Measurements from ENCODE around the gene VRTN. TPM values are rescaled to one million over a fixed set of nuclear protein-coding genes. Genes with fewer than 3 reads are reported as not detected.

Gene VRTN
- total and polyA plus RNA-seq, 2 of the 8 experiments (the other 6 are each of a cell fraction or from before 2014, with no cell fraction given): 133 to 148 TPM

DNA sequence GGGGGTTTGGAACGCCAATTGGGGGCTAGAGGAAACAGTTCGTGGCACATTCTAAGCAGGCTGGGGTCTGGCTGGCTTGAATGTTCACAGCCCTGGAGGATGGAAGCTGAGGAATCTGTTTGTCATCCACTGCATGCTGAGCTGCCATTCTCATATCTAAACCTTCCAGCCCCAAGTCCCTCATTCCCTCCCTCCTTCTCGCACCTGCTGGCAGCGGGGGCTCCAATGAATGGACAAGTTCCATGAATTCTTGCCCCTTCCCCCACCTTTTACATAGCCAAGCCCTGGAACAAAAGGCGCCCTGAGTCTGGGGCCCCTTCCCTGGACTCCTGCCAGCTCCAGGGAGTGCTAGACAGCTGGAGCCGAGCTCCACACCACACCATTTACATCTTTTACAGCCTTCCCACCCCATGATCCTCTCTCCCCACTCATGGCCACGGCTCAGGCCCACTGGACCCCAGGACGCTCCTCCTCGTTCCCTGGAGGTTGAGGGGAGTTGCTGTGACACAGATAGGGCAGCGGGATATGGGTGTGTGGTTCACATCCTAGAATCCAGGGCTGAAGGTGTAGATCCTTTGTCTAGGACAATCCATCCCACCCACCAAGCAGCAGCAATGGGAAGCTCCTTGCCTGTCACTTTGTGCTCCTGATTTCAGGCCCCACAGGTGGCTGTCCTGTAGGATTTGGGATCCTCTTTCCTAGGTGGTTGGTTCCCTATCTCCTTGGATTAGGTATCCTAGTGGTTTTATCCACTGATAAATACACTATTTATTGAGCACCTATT lies 21.7 kb upstream of the VRTN start (continued):
- TF ChIP-seq, protein P1, sequence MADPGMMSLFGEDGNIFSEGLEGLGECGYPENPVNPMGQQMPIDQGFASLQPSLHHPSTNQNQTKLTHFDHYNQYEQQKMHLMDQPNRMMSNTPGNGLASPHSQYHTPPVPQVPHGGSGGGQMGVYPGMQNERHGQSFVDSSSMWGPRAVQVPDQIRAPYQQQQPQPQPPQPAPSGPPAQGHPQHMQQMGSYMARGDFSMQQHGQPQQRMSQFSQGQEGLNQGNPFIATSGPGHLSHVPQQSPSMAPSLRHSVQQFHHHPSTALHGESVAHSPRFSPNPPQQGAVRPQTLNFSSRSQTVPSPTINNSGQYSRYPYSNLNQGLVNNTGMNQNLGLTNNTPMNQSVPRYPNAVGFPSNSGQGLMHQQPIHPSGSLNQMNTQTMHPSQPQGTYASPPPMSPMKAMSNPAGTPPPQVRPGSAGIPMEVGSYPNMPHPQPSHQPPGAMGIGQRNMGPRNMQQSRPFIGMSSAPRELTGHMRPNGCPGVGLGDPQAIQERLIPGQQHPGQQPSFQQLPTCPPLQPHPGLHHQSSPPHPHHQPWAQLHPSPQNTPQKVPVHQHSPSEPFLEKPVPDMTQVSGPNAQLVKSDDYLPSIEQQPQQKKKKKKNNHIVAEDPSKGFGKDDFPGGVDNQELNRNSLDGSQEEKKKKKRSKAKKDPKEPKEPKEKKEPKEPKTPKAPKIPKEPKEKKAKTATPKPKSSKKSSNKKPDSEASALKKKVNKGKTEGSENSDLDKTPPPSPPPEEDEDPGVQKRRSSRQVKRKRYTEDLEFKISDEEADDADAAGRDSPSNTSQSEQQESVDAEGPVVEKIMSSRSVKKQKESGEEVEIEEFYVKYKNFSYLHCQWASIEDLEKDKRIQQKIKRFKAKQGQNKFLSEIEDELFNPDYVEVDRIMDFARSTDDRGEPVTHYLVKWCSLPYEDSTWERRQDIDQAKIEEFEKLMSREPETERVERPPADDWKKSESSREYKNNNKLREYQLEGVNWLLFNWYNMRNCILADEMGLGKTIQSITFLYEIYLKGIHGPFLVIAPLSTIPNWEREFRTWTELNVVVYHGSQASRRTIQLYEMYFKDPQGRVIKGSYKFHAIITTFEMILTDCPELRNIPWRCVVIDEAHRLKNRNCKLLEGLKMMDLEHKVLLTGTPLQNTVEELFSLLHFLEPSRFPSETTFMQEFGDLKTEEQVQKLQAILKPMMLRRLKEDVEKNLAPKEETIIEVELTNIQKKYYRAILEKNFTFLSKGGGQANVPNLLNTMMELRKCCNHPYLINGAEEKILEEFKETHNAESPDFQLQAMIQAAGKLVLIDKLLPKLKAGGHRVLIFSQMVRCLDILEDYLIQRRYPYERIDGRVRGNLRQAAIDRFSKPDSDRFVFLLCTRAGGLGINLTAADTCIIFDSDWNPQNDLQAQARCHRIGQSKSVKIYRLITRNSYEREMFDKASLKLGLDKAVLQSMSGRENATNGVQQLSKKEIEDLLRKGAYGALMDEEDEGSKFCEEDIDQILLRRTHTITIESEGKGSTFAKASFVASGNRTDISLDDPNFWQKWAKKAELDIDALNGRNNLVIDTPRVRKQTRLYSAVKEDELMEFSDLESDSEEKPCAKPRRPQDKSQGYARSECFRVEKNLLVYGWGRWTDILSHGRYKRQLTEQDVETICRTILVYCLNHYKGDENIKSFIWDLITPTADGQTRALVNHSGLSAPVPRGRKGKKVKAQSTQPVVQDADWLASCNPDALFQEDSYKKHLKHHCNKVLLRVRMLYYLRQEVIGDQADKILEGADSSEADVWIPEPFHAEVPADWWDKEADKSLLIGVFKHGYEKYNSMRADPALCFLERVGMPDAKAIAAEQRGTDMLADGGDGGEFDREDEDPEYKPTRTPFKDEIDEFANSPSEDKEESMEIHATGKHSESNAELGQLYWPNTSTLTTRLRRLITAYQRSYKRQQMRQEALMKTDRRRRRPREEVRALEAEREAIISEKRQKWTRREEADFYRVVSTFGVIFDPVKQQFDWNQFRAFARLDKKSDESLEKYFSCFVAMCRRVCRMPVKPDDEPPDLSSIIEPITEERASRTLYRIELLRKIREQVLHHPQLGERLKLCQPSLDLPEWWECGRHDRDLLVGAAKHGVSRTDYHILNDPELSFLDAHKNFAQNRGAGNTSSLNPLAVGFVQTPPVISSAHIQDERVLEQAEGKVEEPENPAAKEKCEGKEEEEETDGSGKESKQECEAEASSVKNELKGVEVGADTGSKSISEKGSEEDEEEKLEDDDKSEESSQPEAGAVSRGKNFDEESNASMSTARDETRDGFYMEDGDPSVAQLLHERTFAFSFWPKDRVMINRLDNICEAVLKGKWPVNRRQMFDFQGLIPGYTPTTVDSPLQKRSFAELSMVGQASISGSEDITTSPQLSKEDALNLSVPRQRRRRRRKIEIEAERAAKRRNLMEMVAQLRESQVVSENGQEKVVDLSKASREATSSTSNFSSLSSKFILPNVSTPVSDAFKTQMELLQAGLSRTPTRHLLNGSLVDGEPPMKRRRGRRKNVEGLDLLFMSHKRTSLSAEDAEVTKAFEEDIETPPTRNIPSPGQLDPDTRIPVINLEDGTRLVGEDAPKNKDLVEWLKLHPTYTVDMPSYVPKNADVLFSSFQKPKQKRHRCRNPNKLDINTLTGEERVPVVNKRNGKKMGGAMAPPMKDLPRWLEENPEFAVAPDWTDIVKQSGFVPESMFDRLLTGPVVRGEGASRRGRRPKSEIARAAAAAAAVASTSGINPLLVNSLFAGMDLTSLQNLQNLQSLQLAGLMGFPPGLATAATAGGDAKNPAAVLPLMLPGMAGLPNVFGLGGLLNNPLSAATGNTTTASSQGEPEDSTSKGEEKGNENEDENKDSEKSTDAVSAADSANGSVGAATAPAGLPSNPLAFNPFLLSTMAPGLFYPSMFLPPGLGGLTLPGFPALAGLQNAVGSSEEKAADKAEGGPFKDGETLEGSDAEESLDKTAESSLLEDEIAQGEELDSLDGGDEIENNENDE (IDR thresholded peaks at IDR 0.05; ENCODE audit: insufficient replicate concordance, low read length): peak; percentile 27
- no peak for TF ChIP-seq SUZ12 (IDR thresholded peaks at IDR 0.05; ENCODE audit: low read length)
- TF ChIP-seq NANOG (IDR thresholded peaks at IDR 0.05; ENCODE audit: insufficient read depth, low read depth, low read length, poor library complexity, severe bottlenecking): peak; percentile 68
- no peak for TF ChIP-seq GTF2F1 (IDR thresholded peaks at IDR 0.05; ENCODE audit: borderline replicate concordance, low read depth, low read length)
- TF ChIP-seq, protein P2, sequence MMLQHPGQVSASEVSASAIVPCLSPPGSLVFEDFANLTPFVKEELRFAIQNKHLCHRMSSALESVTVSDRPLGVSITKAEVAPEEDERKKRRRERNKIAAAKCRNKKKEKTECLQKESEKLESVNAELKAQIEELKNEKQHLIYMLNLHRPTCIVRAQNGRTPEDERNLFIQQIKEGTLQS (IDR thresholded peaks at IDR 0.05; ENCODE audit: insufficient read depth, low read depth, low read length): no peak
- peak; percentile 65 for TF ChIP-seq TBP (IDR thresholded peaks at IDR 0.05; ENCODE audit: low read depth, low read length)
- TF ChIP-seq SP2 (IDR thresholded peaks at IDR 0.05; ENCODE audit: low read length): no peak
- TF ChIP-seq, protein P3, sequence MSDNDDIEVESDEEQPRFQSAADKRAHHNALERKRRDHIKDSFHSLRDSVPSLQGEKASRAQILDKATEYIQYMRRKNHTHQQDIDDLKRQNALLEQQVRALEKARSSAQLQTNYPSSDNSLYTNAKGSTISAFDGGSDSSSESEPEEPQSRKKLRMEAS (IDR thresholded peaks at IDR 0.05): peak; percentile 71
- TF ChIP-seq JUND (IDR thresholded peaks at IDR 0.05; ENCODE audit: low read length): peak; percentile 7; the same call in 1 of the 2 replicates
